ENCODE data around the gene SERP1. TPM values are rescaled to one million over a fixed set of nuclear protein-coding genes. Genes with fewer than 3 reads are reported as not detected.

Gene SERP1
- total RNA-seq, 1 donor from 2014 or later = 85.2 TPM

DNA sequence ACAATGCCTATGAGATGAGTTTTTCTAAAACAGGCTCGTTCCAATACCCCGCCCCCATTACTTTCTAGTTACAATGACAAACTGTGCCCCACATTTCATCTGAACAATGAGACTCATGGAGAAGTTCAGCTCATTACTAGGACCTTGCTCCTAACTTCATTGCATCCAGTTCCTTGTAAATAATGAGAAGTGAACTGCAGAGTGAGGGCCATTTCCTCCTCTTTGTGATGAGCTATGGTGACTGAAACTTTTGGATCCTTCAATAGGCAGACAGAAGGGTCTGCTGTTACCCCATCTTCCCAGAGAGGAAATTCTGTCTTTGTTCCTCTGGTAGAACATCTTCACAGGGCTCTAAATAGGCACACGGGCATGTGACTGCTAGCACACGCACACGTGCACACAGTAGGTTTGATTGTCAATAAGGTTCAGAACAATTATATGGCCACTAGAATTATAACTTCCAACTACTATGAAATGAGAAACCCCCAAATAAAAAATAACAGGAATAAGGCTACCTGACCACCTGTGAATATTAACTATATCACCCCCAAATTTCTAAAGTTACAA, 51.8 kb downstream of the SERP1 start:
- no peak for DNase-seq (ENCODE audit: low spot score)

Other genes with a start within 250 kb of the SERP1 start
- 41.5 TPM for gene TSC22D2, start 138.2 kb downstream of the SERP1 start, total RNA-seq
- 77.2 TPM for gene EIF2A, start 291 bp upstream of the SERP1 start, total RNA-seq
- gene SELENOT, start 56.8 kb upstream of the SERP1 start, total RNA-seq = 104 TPM
- 0.29 TPM for gene ERICH6, start 157.4 kb upstream of the SERP1 start, total RNA-seq
- gene SIAH2, start 216.7 kb upstream of the SERP1 start, total RNA-seq = 26.9 TPM